SK-N-DZ (cell line): ENCODE results near the gene RAPH1.
"Not testable (repeated sequence)": the region's sequence is repeated elsewhere in the genome, so short reads cannot be mapped to it uniquely, and the experiment has no call there.

ENCODE experiments used
- DNase-seq: peaks from one replicate; pipeline ENCODE4 v3.0.0-alpha.2; 2015; ENCODE audit warnings: low spot score

Gene RAPH1

DNA sequence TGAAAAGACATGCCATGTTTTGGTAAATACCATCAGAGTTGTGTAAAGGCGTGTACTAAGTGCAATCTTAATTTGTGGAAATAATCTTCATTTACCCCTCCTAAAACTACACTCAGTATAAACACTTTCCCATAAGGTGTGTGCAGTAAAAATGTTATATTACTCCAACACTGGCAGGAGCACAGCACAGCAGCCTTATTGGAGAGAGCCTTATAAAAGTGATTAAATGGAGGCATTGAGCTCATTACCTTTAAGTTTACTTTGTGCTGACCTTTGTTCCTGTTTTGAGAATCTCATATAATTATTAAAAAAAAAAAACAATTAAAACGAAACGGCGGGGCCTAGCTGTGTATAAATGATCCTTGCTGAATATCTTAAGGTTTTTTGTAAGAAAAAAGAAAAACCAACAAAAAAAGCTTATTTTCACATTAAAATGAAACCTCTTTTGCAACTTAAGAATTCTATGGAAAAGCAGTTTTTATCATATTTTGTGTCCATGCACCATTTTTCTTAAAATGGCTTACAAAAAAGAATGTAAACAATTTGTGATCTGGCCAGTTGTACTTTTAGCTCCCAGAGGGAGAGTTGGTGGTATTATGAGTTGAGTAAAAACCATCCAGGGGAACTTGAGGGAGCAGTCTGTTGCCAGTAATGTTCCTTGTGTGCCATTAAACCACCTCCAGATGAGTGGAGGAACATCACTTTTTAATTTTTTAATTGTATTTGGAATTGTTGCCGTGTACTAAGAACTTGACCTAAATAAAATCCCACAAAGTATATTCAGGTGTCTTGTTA, 103.5 kb downstream of the RAPH1 start:
- no peak for DNase-seq

DNA sequence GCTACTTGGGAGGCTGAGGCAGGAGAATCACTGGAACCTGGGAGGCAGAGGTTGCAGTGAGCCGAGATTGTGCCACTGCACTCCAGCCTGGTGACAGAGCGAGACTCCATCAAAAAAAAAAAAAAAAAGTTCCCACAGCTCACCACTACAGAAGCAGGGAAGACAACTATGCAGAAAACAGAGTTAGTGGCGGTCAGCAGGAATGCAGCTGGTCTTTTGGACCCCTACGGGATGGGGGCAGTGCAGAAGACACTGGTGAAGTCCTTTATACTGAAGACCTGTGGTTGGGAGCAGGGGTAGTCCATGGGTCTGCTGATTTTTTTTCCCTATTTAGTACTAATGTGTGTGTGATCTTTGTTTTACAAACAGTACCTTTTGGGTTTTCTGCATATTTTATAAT, 105.5 kb downstream of the RAPH1 start:
- DNase-seq: not testable (repeated sequence)

DNA sequence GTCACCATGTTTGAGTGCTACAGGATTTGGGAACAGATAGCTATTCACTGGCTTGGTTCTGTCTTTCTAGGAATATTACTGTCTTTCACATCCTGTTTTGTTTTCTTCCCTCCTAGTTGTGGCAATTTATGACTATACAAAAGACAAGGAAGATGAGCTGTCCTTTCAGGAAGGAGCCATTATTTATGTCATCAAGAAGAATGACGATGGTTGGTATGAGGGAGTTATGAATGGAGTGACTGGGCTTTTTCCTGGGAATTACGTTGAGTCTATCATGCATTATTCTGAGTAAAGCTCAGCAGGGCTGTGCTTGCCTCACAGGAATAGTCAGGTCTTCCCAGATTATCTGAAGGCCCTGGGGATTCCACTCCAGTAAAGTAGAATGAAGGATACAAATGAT, 108.0 kb downstream of the RAPH1 start:
- no peak for DNase-seq

DNA sequence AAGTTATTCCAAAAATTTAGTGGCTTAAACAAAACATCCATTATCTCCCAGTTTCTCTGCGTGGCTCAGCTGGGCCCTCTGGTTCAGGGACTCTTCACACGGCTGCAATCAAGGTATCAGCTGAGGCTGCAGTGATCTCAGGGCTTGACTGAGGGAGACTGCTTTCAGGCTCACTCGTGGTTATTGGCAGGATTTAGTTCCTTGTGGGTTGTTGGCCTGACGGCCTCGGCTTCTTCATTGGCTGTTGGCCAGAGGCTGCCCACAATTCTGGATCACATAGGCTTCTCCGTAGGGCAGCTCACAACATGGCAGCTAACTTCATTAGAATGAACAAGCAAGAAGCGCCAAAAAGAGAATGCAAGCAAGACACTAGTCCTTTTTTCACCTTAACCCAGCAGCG, 116.8 kb downstream of the RAPH1 start:
- DNase-seq: no peak

DNA sequence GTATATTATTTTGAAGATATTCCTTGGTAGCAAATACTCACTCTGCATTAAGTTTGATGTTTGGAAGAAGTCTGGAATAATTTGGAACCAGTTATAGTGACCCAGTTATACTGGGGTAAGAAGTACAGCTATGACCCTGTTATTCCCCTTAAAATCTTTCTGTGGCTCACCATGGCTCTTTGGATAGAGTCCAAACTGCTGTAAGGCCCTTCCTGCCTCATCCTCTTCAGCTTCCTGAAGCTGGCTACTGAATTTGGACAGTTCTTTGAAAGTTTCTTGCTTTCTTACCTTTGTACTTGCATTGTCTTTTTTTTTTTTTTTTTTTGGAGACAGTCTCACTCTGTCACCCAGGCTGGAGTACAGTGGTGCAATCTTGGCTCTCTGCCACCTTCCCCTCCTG, 121.3 kb downstream of the RAPH1 start:
- DNase-seq: no peak

DNA sequence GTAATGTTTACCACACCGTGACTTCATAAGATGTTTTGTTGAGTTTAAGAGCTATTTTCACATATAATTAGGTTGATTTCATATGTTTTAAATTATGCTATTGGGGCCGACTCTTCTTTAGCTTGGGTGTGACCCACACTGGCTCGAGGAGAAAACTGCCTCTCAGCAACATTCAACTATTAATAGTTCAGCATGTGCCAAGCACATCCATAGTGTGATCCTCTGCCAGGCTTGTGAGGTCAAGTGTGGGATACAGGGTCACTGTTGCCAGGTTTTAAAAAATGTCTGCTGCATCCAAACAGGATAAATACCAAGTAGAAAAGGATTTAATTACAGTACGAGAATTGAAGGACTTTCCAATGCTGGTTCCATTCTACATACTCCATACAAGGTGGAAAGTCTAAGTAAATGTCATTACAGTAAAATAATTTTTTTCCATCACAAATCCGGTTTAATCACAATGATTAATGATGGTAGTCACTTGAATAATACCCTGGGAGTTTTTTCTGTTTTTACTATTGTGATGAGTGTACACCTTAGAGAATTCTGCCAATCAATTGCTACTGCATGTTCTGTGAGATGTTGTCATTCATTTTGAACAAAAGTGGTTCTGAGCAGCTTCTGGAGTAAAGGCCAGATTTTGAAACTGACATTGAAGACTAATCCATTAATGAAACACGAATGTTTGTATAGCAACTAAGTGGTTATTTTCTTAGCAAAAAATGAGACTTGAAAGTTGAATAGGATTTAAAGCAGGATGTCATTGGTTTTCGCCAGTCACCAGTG, 122.4 kb downstream of the RAPH1 start:
- no peak for DNase-seq

DNA sequence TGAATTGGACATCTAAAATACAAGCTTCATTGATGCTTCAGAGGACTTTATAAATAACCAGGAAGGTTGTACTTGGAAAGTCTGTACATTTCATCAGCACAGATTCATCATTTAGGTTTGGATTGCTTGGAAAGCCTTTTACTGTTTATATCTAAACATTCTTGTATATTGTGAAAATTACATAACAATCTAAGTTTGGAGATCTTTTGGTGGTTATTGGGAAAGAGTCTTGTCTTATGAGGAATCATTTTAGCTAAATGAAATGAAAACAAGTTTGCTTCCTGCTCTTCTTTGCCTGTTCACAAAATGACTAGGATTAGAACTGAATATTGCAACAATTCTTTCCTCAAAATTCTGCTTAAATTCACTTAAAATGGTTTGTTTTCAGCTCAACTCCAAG, 127.6 kb downstream of the RAPH1 start:
- no peak for DNase-seq

DNA sequence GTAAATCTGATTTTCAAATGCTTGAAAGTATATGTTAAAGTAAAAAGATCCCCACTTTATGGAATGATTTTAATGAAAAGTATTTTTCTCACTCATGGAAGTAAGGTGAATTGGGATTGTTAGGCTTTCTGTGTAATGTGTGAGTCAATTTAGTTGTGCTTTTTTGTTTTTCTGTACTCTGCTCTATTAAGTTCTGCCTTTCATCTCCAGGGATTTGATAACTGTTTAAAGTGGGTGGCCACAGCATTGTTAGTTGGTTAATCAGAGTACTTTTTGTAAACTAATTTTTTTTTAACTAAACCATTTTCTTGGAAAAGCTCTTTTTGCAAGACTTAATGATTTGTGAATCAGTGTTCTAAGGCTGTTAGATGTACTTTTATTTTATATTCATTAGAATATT, 130.1 kb downstream of the RAPH1 start:
- no peak for DNase-seq

DNA sequence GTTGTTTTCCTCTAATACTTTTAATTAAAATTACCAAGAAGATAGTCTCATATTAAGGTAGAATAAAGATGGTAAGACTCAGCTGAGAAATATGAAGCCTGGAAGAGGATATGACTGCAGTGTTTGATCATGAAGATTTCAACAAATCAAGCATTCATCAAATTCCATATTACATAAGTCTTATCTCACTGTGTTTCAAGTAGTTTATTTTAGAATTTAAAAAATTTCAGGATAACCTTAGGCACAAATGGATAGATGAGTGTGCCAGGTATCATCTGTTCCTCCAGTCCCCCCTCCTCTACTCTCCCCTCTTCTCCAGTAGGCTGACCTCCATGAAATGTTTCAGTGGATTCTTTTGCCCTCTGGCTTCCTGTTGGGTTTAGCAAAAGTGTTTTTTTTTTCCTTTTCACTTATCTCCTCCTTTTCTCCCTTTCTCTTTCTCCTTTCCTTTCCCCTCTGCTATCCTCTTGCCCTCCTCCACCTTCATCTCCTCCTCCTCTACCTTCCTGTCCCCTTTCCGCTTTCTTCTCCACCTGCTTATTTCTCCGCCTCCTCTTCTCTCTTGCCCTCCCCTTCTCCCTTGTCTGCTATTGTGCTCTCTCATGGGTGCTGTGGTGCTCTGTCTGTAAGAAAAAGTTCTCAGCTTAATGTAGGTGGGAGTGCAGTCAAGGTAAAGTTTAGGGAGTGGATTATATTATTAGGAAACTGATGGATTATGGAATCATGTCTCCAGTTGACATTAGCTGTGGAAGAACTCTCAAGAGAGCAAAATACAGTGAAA, 134.1 kb downstream of the RAPH1 start:
- no peak for DNase-seq

DNA sequence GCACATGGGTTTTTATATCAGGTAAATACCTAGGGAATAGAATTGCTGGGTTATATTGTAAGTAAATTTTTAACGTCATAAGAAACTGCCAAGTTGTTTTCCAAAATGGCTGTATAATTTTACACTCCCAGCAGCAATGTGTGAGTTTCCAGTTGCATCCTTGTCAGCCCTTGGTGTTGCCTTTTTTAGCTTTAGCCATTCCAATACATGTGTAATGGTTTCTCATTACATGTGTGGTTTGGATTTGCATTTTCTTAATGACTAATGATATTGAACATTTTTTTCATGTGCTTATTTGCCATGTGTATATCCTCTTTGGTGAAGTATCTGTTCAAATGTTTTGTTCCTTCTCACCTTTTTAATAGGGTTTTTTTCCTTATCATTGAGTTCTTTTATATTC, 136.1 kb downstream of the RAPH1 start:
- DNase-seq: no peak

DNA sequence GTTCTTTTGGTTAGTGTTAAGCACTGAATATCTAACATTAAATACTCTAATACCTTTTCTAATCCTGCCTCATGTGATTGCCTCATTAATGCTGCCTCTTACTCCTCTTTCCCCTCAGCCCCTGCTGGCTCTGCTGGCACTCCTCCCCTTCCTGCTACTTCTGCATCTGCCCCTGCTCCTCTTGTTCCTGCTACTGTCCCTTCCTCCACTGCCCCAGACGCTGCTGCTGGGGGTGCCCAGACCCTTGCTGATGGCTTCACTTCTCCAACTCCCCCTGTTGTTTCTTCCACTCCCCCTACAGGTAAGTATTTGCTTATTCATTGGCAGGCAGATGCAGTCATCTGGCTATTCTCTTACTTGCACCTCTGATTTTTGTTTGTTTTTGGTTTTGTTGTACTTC, 138.4 kb downstream of the RAPH1 start:
- DNase-seq: peak; percentile 24

DNA sequence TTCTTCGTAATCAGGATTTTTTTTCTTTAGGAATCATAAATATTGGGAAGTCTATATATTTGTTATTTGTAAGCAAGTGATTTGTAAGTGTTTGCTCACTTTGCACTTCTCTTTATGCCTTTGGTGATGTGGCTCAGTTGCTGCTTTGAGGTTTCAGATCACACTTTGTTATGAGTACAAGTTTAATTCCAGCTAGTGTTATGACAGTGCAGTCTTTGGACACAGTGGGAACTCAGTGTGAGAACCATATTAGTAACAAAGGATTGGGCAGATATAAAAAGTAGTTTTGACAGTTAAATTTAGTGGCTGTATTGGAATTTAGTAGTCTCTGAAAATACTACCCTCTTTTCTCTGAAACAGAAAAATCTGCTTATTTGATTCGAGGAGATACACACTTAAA, 139.2 kb downstream of the RAPH1 start:
- DNase-seq: no peak

DNA sequence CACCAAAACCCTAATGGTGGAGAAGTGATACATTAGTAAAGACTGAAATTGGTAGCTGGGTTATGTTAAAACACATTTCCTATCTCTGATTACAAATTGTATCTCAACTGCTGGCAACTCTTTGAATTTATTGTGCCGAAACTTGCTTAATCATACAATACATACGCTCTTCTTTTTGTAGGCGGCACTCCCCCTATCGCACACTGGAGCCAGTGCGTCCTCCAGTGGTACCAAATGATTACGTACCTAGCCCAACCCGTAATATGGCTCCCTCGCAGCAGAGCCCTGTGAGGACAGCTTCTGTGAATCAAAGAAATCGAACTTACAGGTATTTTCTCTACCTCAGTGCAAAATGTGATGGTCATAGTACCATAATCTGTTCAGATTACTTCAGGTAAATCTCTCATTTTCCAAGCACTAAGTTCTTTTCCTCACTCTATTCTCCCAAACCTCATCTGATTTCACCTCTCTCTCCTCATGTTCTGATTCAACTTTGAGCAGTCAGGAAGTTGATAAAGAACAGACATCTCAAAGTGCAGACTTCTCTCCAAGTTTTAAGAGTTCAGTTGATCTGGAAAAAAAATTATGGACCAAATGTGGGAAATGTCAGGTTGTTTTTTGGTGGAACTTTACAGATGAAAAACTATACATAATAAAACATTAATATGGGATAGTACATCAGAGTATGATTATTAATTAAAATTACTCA, 140.4 kb downstream of the RAPH1 start:
- no peak for DNase-seq

DNA sequence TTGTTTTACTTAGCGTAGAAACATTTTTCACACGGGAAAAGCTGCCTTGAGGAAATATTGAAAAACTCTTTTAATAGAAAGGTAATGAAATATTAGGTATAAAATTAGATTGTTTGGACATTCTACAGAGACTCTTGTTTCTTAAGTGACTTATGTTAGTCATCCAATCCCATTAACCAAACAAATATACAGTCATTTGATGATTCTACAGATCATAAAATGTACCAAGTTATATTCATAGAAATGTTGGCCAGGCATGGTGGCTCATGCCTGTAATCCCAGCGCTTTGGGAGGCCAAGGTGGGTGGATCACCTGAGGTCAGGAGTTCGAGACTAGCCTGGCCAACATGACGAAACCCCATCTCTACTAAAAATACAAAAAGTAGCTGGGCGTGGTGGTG, 146.9 kb downstream of the RAPH1 start:
- DNase-seq: not testable (repeated sequence)

DNA sequence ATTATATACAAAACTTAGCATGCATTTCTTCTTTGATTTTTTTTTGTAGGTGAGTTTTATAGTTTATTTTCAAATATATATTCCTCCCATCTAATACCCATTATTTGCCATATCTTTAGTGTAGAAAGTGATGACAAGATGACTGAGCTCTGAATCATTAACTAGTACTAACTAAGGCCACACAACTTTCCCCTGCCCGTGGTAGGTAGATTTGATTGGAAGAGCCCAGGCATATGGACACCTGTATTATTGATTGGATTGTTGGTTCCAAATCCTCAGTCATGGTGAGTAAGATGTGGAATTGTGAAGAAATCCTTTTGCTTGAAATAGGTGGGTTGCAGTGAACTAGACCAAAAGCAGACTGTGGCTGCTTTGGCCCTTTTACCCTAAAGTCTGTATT, 152.1 kb downstream of the RAPH1 start:
- no peak for DNase-seq

DNA sequence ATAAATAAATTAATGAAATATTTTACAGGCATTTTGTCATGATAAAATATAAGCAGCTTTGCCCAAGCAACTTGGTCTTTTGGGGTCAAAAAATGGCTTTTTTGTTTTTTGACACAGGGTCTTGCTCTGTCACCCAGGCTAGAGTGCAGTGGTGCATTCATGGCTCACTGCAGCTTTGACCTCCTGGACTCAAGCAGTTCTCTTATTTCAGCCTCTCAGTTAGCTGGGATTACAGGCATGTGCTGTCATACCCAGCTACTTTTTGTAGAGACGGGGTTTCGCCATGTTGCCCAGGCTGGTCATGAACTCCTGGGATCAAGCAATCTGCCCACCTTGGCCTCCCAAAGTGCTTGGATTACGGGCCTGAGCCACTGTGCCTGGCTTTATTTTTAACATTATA, 155.9 kb downstream of the RAPH1 start:
- DNase-seq: no peak

DNA sequence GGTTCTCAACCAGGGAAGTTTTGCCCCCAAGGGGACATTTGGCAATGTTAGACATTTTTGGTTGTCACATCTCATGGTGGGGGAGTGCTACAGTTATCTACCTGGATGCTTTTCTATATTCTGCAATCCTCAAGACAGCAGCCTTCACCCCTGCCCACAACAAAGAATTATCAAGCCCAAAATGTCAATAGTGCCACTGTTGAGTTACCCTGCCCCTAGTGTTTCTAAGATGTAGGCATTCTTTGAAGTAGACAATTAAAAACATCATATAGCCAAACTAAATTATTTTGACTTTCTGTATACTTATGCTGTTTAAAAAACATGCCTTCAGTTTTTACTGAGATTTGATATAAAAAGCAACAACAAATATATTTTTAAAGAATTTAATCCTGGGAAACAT, 158.9 kb downstream of the RAPH1 start:
- DNase-seq: no peak

DNA sequence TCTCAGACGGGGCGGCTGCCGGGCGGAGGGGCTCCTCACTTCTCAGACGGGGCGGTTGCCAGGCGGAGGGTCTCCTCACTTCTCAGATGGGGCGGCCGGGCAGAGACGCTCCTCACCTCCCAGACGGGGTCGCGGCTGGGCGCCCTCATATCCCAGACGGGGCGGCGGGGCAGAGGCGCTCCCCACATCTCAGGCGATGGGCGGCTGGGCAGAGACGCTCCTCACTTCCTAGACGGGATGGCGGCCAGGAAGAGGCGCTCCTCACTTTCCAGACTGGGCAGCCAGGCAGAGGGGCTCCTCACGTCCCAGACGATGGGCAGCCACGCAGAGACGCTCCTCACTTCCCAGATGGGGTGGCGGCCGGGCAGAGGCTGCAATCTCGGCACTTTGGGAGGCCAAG, 162.4 kb downstream of the RAPH1 start:
- not testable (repeated sequence) for DNase-seq

DNA sequence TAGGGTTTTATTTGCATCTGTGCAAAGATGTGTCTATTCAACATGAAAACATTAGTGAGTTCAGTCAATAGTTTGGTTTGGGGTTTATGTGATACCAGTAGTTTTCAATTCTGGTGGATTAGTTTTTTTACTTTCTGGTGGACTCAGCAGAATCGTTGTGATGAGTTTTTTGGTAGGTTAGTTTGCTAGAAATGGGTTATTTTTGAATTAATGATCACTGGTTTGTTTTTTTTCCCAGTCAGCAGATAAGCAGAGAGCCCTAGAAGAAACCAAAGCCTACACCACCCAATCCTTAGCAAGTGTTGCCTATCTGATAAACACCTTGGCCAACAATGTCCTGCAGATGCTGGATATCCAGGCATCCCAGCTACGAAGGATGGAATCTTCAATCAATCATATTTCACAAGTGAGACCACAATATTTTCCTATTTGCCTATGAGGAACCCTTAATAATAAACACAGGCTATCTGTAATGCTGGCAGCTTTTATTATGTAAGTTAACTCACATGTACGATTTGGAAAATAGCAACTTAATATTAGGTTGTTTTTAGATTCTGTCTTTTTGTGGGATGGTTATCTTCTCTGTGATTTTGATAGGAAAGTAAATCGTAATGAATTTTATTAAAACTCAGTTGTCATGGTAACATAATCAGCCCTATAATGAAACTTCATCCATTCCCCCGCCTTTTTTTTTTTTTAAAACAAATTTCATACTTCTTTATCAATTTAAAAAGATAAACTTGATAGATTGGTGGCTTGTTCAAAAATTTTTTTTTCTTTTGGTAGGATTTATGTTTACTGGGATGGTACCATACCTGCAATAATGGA, 168.2 kb downstream of the RAPH1 start:
- DNase-seq: no peak

DNA sequence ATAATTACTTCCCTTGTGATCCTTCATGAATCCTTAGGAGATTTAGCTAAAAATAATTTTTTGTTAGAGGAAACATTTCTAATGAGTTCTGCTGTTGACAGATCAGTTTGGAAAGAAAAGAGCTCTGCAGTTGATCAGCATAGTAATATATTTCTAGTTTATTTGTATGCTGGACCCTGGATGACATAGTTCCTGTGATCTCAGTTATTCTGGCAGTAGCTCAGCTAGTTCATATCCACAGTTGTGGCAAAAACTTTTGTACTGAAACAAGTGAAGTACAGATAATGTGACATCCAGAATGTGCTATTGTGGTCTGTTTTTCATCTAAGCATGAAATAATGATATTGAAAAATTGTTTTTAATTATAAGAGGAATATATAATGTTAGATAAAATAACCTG, 173.2 kb downstream of the RAPH1 start:
- no peak for DNase-seq

DNA sequence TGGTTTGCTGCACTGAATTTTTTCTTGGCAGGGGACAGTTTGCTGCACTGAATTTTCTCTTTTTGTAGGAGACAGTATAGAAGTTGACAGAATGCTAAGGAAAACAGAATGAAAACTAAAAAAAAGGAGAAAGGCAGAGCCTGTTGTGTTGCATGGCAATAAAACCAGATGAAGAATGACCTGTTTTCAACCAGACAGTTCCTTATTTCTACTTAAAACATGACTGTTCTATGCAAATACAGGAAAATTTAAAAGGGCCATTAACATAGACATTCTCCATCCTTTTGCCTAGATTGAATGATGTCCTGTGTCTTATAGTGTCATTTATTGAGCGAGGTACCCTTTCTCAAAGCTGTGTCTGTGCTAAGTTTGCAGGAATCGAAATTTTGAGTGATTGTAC, 173.6 kb downstream of the RAPH1 start:
- DNase-seq: no peak
